Measurements from ENCODE around the gene NLN. TPM values are rescaled to one million over a fixed set of nuclear protein-coding genes. Genes with fewer than 3 reads are reported as not detected.
"Not testable (repeated sequence)": the region's sequence is repeated elsewhere in the genome, so short reads cannot be mapped to it uniquely, and the experiment has no call there.

Gene NLN
- total and polyA plus RNA-seq, 2 donors from 2014 or later = 6.2 to 25.0 TPM

DNA sequence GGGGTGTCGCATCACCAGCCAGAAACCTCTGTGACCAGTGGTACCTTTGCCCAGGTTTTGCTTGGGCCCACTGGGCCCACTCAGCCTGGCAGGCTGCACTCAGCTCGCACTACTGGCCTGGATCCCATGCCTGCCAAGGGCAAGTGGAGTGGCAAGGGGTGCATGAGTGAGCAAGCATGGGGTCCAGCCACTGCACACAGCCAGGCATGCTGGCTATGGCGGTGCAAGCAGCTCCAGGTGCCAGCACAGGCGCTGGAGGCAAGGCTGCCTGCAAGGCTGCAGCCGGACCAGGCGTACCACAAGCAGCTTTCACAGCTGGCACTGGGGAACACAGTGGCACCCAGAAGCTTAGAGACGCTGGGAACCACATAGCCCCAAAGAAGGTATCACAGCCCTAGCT lies 80.1 kb downstream of the NLN start:
- no peak overlapping the region for H3K9ac ChIP-seq (ENCODE audit: low read length in 3 of 3)
- no peak overlapping the region for H3K4me3 ChIP-seq (ENCODE audit: low read length in 3 of 3)
- no peaks in the 10 kb centered on the region for H3K4me1 ChIP-seq (ENCODE audit: control insufficient read depth in 2 of 3, insufficient read depth in 2 of 3, low read depth in 1 of 3, low read length in 3 of 3)
- H3K36me3 ChIP-seq (ENCODE audit: control insufficient read depth in 2 of 3, insufficient read depth in 3 of 3, low read length in 3 of 3) = no peaks in the 10 kb centered on the region
- no peaks in the 10 kb centered on the region for H3K9me3 ChIP-seq (ENCODE audit: control insufficient read depth in 2 of 3, insufficient read depth in 1 of 3, low read length in 3 of 3)
- no peaks in the 10 kb centered on the region for H3K27me3 ChIP-seq (ENCODE audit: control insufficient read depth, insufficient read depth, low read length)
- TF ChIP-seq, protein P1, sequence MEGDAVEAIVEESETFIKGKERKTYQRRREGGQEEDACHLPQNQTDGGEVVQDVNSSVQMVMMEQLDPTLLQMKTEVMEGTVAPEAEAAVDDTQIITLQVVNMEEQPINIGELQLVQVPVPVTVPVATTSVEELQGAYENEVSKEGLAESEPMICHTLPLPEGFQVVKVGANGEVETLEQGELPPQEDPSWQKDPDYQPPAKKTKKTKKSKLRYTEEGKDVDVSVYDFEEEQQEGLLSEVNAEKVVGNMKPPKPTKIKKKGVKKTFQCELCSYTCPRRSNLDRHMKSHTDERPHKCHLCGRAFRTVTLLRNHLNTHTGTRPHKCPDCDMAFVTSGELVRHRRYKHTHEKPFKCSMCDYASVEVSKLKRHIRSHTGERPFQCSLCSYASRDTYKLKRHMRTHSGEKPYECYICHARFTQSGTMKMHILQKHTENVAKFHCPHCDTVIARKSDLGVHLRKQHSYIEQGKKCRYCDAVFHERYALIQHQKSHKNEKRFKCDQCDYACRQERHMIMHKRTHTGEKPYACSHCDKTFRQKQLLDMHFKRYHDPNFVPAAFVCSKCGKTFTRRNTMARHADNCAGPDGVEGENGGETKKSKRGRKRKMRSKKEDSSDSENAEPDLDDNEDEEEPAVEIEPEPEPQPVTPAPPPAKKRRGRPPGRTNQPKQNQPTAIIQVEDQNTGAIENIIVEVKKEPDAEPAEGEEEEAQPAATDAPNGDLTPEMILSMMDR (IDR thresholded peaks at IDR 0.05; ENCODE audit: borderline replicate concordance, extremely low read depth, insufficient read depth) = no peak
- FAIRE-seq (no peak), DNase-seq (no peak)
- no peak overlapping the region for H3K27ac ChIP-seq (ENCODE audit: low read depth in 2 of 2, low read length in 2 of 2)
- intact Hi-C loops (cut with DNase I) = no loop called here

DNA sequence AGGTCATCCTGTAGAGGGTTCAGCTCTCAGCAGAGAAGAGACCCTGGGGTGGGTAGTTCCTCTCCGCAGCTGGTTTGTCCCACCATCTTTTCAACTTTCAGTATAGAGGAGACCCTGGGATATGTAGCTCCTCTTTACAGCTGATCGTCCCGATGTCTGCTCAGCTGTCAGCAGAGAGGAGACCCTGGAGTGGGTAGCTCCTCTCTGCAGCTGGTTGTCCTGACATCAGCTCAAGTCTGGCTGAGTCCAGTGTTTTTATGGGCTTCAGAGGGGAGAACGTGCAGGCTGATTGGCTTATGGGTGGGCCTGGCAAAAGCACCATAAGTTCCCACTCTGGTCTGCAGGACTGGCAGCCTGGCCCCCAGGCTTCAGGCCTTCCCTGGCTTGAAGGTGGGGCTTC lies 80.8 kb downstream of the NLN start:
- TF ChIP-seq, protein P1 (IDR thresholded peaks at IDR 0.05; ENCODE audit: borderline replicate concordance, extremely low read depth, insufficient read depth) = no peak
- Histone ChIP-seq H3K9ac (ENCODE audit: low read length in 3 of 3) (no peak overlapping the region), H3K27ac (ENCODE audit: low read depth in 2 of 2, low read length in 2 of 2) (no peak overlapping the region), H3K9me3 (ENCODE audit: control insufficient read depth in 2 of 3, insufficient read depth in 1 of 3, low read length in 3 of 3) (no peaks in the 10 kb centered on the region), H3K27me3 (ENCODE audit: control insufficient read depth, insufficient read depth, low read length) (no peaks in the 10 kb centered on the region), H3K4me3 (ENCODE audit: low read length in 3 of 3) (no peak overlapping the region), H3K36me3 (ENCODE audit: control insufficient read depth in 2 of 3, insufficient read depth in 3 of 3, low read length in 3 of 3) (no peaks in the 10 kb centered on the region), H3K4me1 (ENCODE audit: control insufficient read depth in 2 of 3, insufficient read depth in 2 of 3, low read depth in 1 of 3, low read length in 3 of 3) (no peaks in the 10 kb centered on the region)
- intact Hi-C loops (cut with DNase I) = no loop called here
- DNase-seq (no peak), FAIRE-seq (no peak)

DNA sequence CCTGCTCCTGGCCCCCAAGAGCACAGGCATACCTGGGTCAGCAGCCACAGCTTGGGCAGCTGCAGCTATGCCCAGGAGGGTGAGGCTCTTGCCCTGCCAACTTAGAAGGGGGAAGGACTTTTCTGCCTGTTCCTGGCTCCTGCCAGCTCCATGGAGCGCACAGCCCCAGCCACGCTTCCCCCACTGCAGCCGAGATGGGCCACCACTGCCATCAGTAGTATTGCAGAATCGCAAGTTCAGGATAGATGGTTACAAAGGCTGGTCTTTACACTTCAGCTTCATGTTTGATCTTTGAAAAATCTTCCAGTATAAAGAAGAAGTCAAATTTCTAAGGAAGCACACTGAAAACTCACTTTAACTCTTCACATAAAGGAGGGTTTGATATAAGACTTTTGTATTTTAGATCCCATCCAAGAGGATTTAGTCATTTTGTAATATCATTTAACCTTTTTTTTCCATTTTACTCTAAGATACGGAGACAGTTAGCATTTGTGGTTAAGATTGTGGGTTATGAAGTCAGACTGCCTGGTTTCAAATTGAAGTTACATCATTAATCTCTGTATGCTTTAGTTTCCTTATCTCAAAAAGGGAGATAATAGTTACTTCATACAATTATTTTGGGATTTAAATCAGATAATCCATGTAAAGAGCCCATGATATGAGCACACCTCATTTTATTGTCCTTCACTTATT lies 81.8 kb downstream of the NLN start:
- TF ChIP-seq, protein P1 (IDR thresholded peaks at IDR 0.05; ENCODE audit: borderline replicate concordance, extremely low read depth, insufficient read depth) = no peak
- Histone ChIP-seq H3K9me3 (ENCODE audit: control insufficient read depth in 2 of 3, insufficient read depth in 1 of 3, low read length in 3 of 3) (no peaks in the 10 kb centered on the region), H3K4me3 (ENCODE audit: low read length in 3 of 3) (no peak overlapping the region), H3K4me1 (ENCODE audit: control insufficient read depth in 2 of 3, insufficient read depth in 2 of 3, low read depth in 1 of 3, low read length in 3 of 3) (no peaks in the 10 kb centered on the region), H3K27me3 (ENCODE audit: control insufficient read depth, insufficient read depth, low read length) (no peaks in the 10 kb centered on the region), H3K36me3 (ENCODE audit: control insufficient read depth in 2 of 3, insufficient read depth in 3 of 3, low read length in 3 of 3) (no peaks in the 10 kb centered on the region), H3K27ac (ENCODE audit: low read depth in 2 of 2, low read length in 2 of 2) (no peak overlapping the region), H3K9ac (ENCODE audit: low read length in 3 of 3) (no peak overlapping the region)
- intact Hi-C loops (cut with DNase I) = no loop called here
- no peak for DNase-seq
- FAIRE-seq = no peak

DNA sequence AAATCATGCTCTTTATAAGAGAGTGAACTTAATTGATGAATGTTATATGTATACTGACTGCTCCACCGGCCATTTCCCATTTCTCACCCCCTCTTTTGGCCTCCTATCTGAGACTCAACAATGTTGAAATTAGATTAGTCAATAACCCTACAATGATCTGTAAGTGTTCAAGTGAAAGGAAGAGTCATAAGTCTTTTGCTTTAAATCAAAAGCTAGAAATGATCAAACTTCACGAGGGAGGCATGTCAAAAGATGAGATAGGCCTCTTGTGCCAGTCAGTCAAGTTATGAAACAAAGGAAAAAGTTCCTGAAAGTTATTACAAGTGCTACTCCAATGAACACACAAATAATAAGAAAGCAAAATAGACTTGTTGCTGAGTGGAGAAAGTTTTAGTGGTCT lies 83.1 kb downstream of the NLN start:
- no peak for FAIRE-seq
- H3K4me3 ChIP-seq (ENCODE audit: low read length in 3 of 3) = no peak overlapping the region
- no peaks in the 10 kb centered on the region for H3K9me3 ChIP-seq (ENCODE audit: control insufficient read depth in 2 of 3, insufficient read depth in 1 of 3, low read length in 3 of 3)
- no peak overlapping the region for H3K9ac ChIP-seq (ENCODE audit: low read length in 3 of 3)
- no peak for DNase-seq
- H3K27me3 ChIP-seq (ENCODE audit: control insufficient read depth, insufficient read depth, low read length) = no peaks in the 10 kb centered on the region
- intact Hi-C loops (cut with DNase I) = no loop called here
- H3K4me1 ChIP-seq (ENCODE audit: control insufficient read depth in 2 of 3, insufficient read depth in 2 of 3, low read depth in 1 of 3, low read length in 3 of 3) = no peaks in the 10 kb centered on the region
- TF ChIP-seq, protein P1 (IDR thresholded peaks at IDR 0.05; ENCODE audit: borderline replicate concordance, extremely low read depth, insufficient read depth) = no peak
- peaks cover 0 to 4% (median 0%) of the 10 kb centered on the region in 3 donors for H3K36me3 ChIP-seq (ENCODE audit: control insufficient read depth in 2 of 3, insufficient read depth in 3 of 3, low read length in 3 of 3)
- H3K27ac ChIP-seq (ENCODE audit: low read depth in 2 of 2, low read length in 2 of 2) = no peak overlapping the region

DNA sequence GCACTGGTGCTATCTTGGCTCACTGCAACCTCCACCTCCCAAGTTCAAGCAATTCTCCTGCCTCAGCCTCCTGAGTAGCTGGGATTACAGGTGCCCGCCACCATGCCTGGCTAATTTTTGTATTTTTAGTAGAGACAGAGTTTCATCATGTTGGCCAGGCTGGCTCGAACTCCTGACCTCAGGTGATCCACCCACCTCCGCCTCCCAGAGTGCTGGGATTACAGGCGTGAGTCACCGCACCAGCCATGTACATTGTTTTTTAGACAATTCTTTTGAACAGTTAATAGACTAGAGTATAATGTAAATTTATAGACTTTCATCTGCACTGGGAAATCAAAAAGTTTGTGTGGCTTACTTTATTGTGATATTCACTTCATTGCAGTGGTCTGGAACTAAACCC lies 85.5 kb downstream of the NLN start:
- intact Hi-C loops (cut with DNase I); H3K9me3 ChIP-seq (ENCODE audit: control insufficient read depth in 2 of 3, insufficient read depth in 1 of 3, low read length in 3 of 3); H3K9ac ChIP-seq (ENCODE audit: low read length in 3 of 3); DNase-seq; H3K4me3 ChIP-seq (ENCODE audit: low read length in 3 of 3); H3K4me1 ChIP-seq (ENCODE audit: control insufficient read depth in 2 of 3, insufficient read depth in 2 of 3, low read depth in 1 of 3, low read length in 3 of 3); FAIRE-seq; H3K27me3 ChIP-seq (ENCODE audit: control insufficient read depth, insufficient read depth, low read length); H3K36me3 ChIP-seq (ENCODE audit: control insufficient read depth in 2 of 3, insufficient read depth in 3 of 3, low read length in 3 of 3); H3K27ac ChIP-seq (ENCODE audit: low read depth in 2 of 2, low read length in 2 of 2): not testable (repeated sequence)

Measured in kidney (tissue), 14 donors.